OCI-LY3 (cell line): Measurements from ENCODE around the gene SPATC1L.

Experiments used
- H2AFZ ChIP-seq: fragments of 200-600, 300-600 bp; shearing (Covaris generic); 2 replicates; pipeline ENCODE4 v1.6.0; 2014; ENCODE audit warnings: antibody characterized with exemption, low read depth, low read length
- H3K27ac ChIP-seq: fragments of 200-600, 300-600 bp; sonication (generic); 2 replicates; pipeline ENCODE4 v1.5.1; 2014; ENCODE audit warnings: mild to moderate bottlenecking, low read length, moderate library complexity, mixed read lengths
- H3K27me3 ChIP-seq: fragments of 200-600, 300-600 bp; sonication (generic); 2 replicates; pipeline ENCODE4 v1.6.1; 2014; ENCODE audit warnings: low read depth, low read length, mixed read lengths
- H3K36me3 ChIP-seq: fragments of 200-600, 300-600 bp; sonication (generic); replicated peaks from 2 replicates; pipeline ENCODE3; 2014; ENCODE audit warnings: low read depth, low read length, mixed read lengths
- H3K4me1 ChIP-seq: fragments of 300-600, 200-600 bp; sonication (generic); 2 replicates; pipeline ENCODE4 v1.6.1; 2014; ENCODE audit warnings: low read length, mixed read lengths
- H3K4me2 ChIP-seq: fragments of 200-600, 300-600 bp; sonication (generic); 2 replicates; pipeline ENCODE4 v1.6.1; 2014; ENCODE audit warnings: low read length, mixed read lengths
- H3K4me3 ChIP-seq: fragments of 300-600, 200-600 bp; sonication (generic); 2 replicates; pipeline ENCODE4 v1.5.1; 2014; ENCODE audit warnings: antibody characterized with exemption, mild to moderate bottlenecking, low read length, moderate library complexity
- H3K79me2 ChIP-seq: fragments of 300-600, 200-600 bp; shearing (Covaris generic); 2 replicates; pipeline ENCODE4 v1.6.1; 2014; ENCODE audit warnings: mild to moderate bottlenecking, low read length, mixed read lengths
- H3K9ac ChIP-seq: fragments of 300-600, 200-600 bp; shearing (Covaris generic); 2 replicates; pipeline ENCODE4 v1.6.0; 2014; ENCODE audit warnings: mild to moderate bottlenecking, low read length, moderate library complexity
- H3K9me3 ChIP-seq: fragments of 200-600, 300-600 bp; shearing (Covaris generic); 2 replicates; pipeline ENCODE4 v1.6.1; 2014; ENCODE audit warnings: low read length, mixed read lengths; ENCODE audit not compliant: insufficient read depth
- H4K20me1 ChIP-seq: fragments of 200-600, 300-600 bp; sonication (generic); 2 replicates; pipeline ENCODE4 v1.6.1; 2016; ENCODE audit warnings: low read length, mixed read lengths; ENCODE audit not compliant: insufficient read depth
- CTCF ChIP-seq: fragments of 200-600, 300-600 bp; sonication (generic); IDR thresholded peaks from 2 replicates; pipeline ENCODE4 v1.5.1; 2014; ENCODE audit warnings: antibody characterized with exemption, low read length, low read depth
- EZH2phosphoT487 ChIP-seq: fragments of 200-600 bp; shearing (Covaris generic); IDR thresholded peaks from 2 replicates; pipeline ENCODE4 v1.6.1; 2018; ENCODE audit warnings: antibody characterized with exemption, mixed run types, low read depth

The SPATC1L gene

GRCh38 chr21:46222436-46223116 is 38.3 kb upstream of the SPATC1L start:
- Histone ChIP-seq H3K9ac (no peak overlapping the region), H3K4me2 (no peak overlapping the region), H2AFZ (no peak overlapping the region), H4K20me1 (peaks cover 41% of the 10 kb centered on the region), H3K36me3 (peaks cover 32% of the 10 kb centered on the region), H3K27ac (no peak overlapping the region), H3K4me1 (peaks cover 15% of the 10 kb centered on the region), H3K79me2 (peaks cover 84% of the 10 kb centered on the region), H3K27me3 (no peaks in the 10 kb centered on the region), H3K4me3 (no peak overlapping the region), H3K9me3 (no peaks in the 10 kb centered on the region)
- TF ChIP-seq EZH2phosphoT487 (no peak), CTCF (no peak)

DNA sequence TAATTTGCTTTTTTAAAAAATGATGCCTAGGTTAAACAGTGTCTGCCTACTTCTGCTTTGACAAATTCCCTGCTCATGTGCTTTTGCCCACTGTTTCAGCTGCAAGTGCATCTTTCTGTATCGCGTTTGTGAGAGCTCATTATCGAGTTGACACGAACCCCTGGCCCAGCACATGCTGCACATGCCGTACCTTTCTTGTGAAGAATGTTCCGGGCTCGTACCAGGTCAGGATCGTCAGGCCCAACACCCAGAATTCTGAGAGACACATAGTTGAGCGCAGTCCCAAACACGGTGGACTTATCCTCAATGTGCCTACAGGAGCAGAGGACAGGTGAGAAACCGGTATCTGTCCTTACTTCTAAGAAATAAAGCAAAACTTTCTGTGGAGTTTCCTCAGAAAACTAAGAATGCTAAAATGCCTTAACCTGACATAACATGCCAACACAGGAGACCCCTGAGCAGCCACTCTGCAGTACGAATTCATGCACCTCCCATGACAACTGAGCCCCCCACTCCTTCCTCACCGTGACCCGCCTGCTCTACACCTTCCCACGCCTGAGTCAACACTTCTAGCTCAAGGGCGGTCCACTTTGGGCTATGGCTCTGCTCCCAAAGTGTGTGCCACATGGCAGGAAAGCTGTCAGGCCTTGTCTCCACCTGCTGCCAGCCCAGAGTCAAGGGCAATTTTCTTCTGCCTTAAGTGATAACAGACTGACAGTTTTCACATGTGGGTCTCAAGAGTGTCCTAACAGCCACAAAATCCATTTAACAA is 37.6 kb upstream of the SPATC1L start:
- Histone ChIP-seq H3K9ac (no peak overlapping the region), H3K4me2 (no peak overlapping the region), H3K4me1 (peaks cover 15% of the 10 kb centered on the region), H3K27ac (no peak overlapping the region), H3K27me3 (no peaks in the 10 kb centered on the region), H2AFZ (no peak overlapping the region), H3K79me2 (peaks cover 80% of the 10 kb centered on the region), H3K4me3 (no peak overlapping the region), H3K9me3 (no peaks in the 10 kb centered on the region), H3K36me3 (peaks cover 28% of the 10 kb centered on the region), H4K20me1 (peaks cover 42% of the 10 kb centered on the region)
- no peak for TF ChIP-seq CTCF
- TF ChIP-seq EZH2phosphoT487: no peak

GRCh38 chr21:46220847-46221246 is 36.6 kb upstream of the SPATC1L start:
- Histone ChIP-seq H4K20me1 (peaks cover 37% of the 10 kb centered on the region), H3K36me3 (peaks cover 23% of the 10 kb centered on the region), H3K9me3 (no peaks in the 10 kb centered on the region), H3K9ac (no peak overlapping the region), H3K27ac (no peak overlapping the region), H3K27me3 (no peaks in the 10 kb centered on the region), H3K4me1 (peaks cover 5% of the 10 kb centered on the region), H3K4me2 (no peak overlapping the region), H3K79me2 (peaks cover 72% of the 10 kb centered on the region), H3K4me3 (no peak overlapping the region), H2AFZ (no peak overlapping the region)
- TF ChIP-seq EZH2phosphoT487 (no peak), CTCF (no peak)

GRCh38 chr21:46220275-46220810 is 36.1 kb upstream of the SPATC1L start:
- peaks cover 67% of the 10 kb centered on the region for H3K79me2 ChIP-seq
- no peak overlapping the region for H3K27ac ChIP-seq
- 0 out of 2 replicates have a peak, but pooled peaks cover 1% of the 10 kb centered on the region for H3K4me1 ChIP-seq
- H3K27me3 ChIP-seq: no peaks in the 10 kb centered on the region
- no peak overlapping the region for H3K4me2 ChIP-seq
- peaks cover 34% of the 10 kb centered on the region for H4K20me1 ChIP-seq
- TF ChIP-seq CTCF: no peak
- TF ChIP-seq EZH2phosphoT487: no peak
- H3K9ac ChIP-seq: no peak overlapping the region
- H3K36me3 ChIP-seq: peaks cover 23% of the 10 kb centered on the region
- H3K9me3 ChIP-seq: no peaks in the 10 kb centered on the region
- no peak overlapping the region for H3K4me3 ChIP-seq
- H2AFZ ChIP-seq: no peak overlapping the region
